ENCODE results near the gene SNRNP70. TPM values are rescaled to one million over a fixed set of nuclear protein-coding genes. Genes with fewer than 3 reads are reported as not detected.
A peak's percentile ranks its signal among the peaks of the same experiment; 100 is the strongest.

The SNRNP70 gene
- total and polyA plus RNA-seq, 2 experiments from 2014 or later: 243 to 361 TPM

- peaks cover 20% of the 10 kb centered on the region for H3K27me3 Mint-ChIP-seq (ENCODE audit: insufficient read depth, low read depth, poor library complexity)
- peaks cover 30% of the 10 kb centered on the region; the same call in 1 of the 2 replicates for H4K20me1 ChIP-seq (replicated peaks; ENCODE audit: insufficient read depth)
Measured at GRCh38 chr19:49106648-49107135, 21.4 kb downstream of the SNRNP70 start.

GRCh38 chr19:49107625-49108459, 22.6 kb downstream of the SNRNP70 start:
- H3K4me3 Mint-ChIP-seq: no peak overlapping the region; the same call in 2 of the 3 replicates
- Histone ChIP-seq H3K4me2 (no peak overlapping the region), H3K27ac (ENCODE audit: low read depth) (no peak overlapping the region; the same call in 1 of the 2 replicates), H3K27me3 (ENCODE audit: insufficient read depth) (no peaks in the 10 kb centered on the region), H4K20me1 (replicated peaks; ENCODE audit: insufficient read depth) (peaks cover 30% of the 10 kb centered on the region; the same call in 1 of the 2 replicates), H3F3A (replicated peaks; ENCODE audit: low read depth) (peaks cover 39% of the 10 kb centered on the region), H3K9me2 (ENCODE audit: insufficient read depth) (no peaks in the 10 kb centered on the region), H3K79me2 (replicated peaks; ENCODE audit: insufficient read depth) (no peaks in the 10 kb centered on the region), H3K4me3 (no peak overlapping the region), H2AFZ (no peak overlapping the region), H3K4me1 (ENCODE audit: insufficient read depth) (no peaks in the 10 kb centered on the region; the same call in 1 of the 2 replicates), H3K36me3 (ENCODE audit: insufficient read depth) (0 out of 2 replicates have a peak, but pooled peaks cover 10% of the 10 kb centered on the region)
- peaks cover 59% of the 10 kb centered on the region for H3K36me3 Mint-ChIP-seq (ENCODE audit: low read depth)
- DNase-seq (ENCODE audit: low spot score): no peak
- ATAC-seq: no peak
- H3K4me1 Mint-ChIP-seq: peaks cover 18% of the 10 kb centered on the region
- peaks cover 20% of the 10 kb centered on the region for H3K27me3 Mint-ChIP-seq (ENCODE audit: insufficient read depth, low read depth, poor library complexity)
- peak overlapping the region; percentile 90; the same call in 1 of the 2 replicates for H3K27ac Mint-ChIP-seq
- TF ChIP-seq JUNB (IDR thresholded peaks at IDR 0.05; ENCODE audit: unreplicated experiment) (no peak), ZNF331 (CRISPR knock-in tag; IDR thresholded peaks at IDR 0.05; ENCODE audit: low read depth) (no peak), EZH2phosphoT487 (IDR thresholded peaks at IDR 0.05; ENCODE audit: unreplicated experiment) (no peak)
- no peaks in the 10 kb centered on the region; the same call in 1 of the 3 replicates for H3K9me3 Mint-ChIP-seq

More at GRCh38 chr19:49106648-49107135, 21.4 kb downstream of the SNRNP70 start:
- no peak overlapping the region for H3K4me2 ChIP-seq
- Mint-ChIP-seq H3K27ac (peak overlapping the region; percentile 90), H3K4me3 (peak overlapping the region; percentile 11; the same call in 1 of the 3 replicates), H3K9me3 (no peaks in the 10 kb centered on the region; the same call in 1 of the 3 replicates), H3K36me3 (ENCODE audit: low read depth) (peaks cover 69% of the 10 kb centered on the region), H3K4me1 (peaks cover 18% of the 10 kb centered on the region)
- TF ChIP-seq, protein P1, sequence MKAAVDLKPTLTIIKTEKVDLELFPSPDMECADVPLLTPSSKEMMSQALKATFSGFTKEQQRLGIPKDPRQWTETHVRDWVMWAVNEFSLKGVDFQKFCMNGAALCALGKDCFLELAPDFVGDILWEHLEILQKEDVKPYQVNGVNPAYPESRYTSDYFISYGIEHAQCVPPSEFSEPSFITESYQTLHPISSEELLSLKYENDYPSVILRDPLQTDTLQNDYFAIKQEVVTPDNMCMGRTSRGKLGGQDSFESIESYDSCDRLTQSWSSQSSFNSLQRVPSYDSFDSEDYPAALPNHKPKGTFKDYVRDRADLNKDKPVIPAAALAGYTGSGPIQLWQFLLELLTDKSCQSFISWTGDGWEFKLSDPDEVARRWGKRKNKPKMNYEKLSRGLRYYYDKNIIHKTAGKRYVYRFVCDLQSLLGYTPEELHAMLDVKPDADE (IDR thresholded peaks at IDR 0.05): no peak
- peak; percentile 90 to 92 for TF ChIP-seq CTCF (conservative IDR thresholded peaks at IDR 0.05; ENCODE audit: low read depth in 2 of 2)
- no peak for TF ChIP-seq NANOG (IDR thresholded peaks at IDR 0.05; ENCODE audit: borderline replicate concordance)
- TF ChIP-seq JUNB (IDR thresholded peaks at IDR 0.05; ENCODE audit: unreplicated experiment): no peak
- H2AFZ ChIP-seq: no peak overlapping the region
- ATAC-seq: peak; percentile 81
- no peaks in the 10 kb centered on the region for H3K9me2 ChIP-seq (ENCODE audit: insufficient read depth)
- H3K36me3 ChIP-seq (ENCODE audit: insufficient read depth): 0 out of 2 replicates have a peak, but pooled peaks cover 10% of the 10 kb centered on the region
- no peak overlapping the region for H3K4me3 ChIP-seq
- no peaks in the 10 kb centered on the region for H3K27me3 ChIP-seq (ENCODE audit: insufficient read depth)
- no peaks in the 10 kb centered on the region; the same call in 1 of the 2 replicates for H3K4me1 ChIP-seq (ENCODE audit: insufficient read depth)
- H3F3A ChIP-seq (replicated peaks; ENCODE audit: low read depth): peaks cover 39% of the 10 kb centered on the region
- peak overlapping the region; percentile 32; the same call in 1 of the 2 replicates for H3K27ac ChIP-seq (ENCODE audit: low read depth)
- H3K79me2 ChIP-seq (replicated peaks; ENCODE audit: insufficient read depth): no peaks in the 10 kb centered on the region
- DNase-seq (ENCODE audit: low spot score): peak; percentile 81

Data from GM23338 (cell line).